PFSK-1 (cell line): ENCODE measurements around the gene ATP2B2.

Experiments used
- FOXP2 ChIP-seq: optimal IDR thresholded peaks from 2 replicates; pipeline ENCODE3; 2011; ENCODE audit warnings: borderline replicate concordance, control low read depth, inconsistent platforms; ENCODE audit not compliant: insufficient read depth; ENCODE audit errors: extremely low read length, extremely low read depth
- POLR2AphosphoS5 ChIP-seq: IDR thresholded peaks from 2 replicates; pipeline ENCODE4 v1.6.1; 2012; ENCODE audit warnings: low read depth, mild to moderate bottlenecking, control low read depth, low read length, moderate library complexity
- SIN3A ChIP-seq: IDR thresholded peaks from 2 replicates; pipeline ENCODE4 v1.6.1; 2012; ENCODE audit warnings: mild to moderate bottlenecking, low read length, moderate library complexity, borderline replicate concordance; ENCODE audit not compliant: insufficient read depth
- TAF1 ChIP-seq: IDR thresholded peaks from 2 replicates; pipeline ENCODE4 v1.6.1; 2012; ENCODE audit warnings: low read length, control low read depth, borderline replicate concordance; ENCODE audit not compliant: insufficient read depth
- TF ChIP-seq, protein P1 (sequence below), 2 experiments: IDR thresholded peaks; 2 replicates each; pipeline versions ENCODE4 v1.6.1 to v1.8.0; 2011 to 2012; ENCODE audit warnings: low read depth in 2 of 2, low read length in 2 of 2, control low read depth in 1 of 2, inconsistent platforms in 1 of 2, mild to moderate bottlenecking in 1 of 2, moderate library complexity in 1 of 2; ENCODE audit not compliant: insufficient read depth in 1 of 2

Gene ATP2B2

DNA sequence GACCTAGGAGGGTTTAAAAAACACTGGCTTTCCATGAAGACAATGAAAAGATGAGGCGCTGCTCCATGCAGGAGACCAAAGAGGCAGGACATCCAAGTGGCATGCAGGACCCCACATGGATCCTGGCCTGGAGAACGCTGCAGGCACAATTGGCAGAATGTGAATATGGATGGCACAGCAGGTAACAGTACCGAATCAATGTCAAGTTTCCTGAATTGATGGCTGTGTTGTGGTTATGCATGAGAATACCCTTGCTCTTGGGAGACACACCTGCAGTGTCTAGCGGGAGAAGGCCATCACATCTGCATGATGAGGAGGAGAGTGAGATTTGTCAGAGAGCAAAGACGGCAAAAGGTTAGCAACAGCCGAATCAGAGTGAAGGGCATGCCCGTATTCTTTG lies 110.2 kb downstream of the ATP2B2 start:
- TF ChIP-seq TAF1 (no peak), POLR2AphosphoS5 (no peak), SIN3A (no peak), FOXP2 (no peak)
- TF ChIP-seq, protein P1, sequence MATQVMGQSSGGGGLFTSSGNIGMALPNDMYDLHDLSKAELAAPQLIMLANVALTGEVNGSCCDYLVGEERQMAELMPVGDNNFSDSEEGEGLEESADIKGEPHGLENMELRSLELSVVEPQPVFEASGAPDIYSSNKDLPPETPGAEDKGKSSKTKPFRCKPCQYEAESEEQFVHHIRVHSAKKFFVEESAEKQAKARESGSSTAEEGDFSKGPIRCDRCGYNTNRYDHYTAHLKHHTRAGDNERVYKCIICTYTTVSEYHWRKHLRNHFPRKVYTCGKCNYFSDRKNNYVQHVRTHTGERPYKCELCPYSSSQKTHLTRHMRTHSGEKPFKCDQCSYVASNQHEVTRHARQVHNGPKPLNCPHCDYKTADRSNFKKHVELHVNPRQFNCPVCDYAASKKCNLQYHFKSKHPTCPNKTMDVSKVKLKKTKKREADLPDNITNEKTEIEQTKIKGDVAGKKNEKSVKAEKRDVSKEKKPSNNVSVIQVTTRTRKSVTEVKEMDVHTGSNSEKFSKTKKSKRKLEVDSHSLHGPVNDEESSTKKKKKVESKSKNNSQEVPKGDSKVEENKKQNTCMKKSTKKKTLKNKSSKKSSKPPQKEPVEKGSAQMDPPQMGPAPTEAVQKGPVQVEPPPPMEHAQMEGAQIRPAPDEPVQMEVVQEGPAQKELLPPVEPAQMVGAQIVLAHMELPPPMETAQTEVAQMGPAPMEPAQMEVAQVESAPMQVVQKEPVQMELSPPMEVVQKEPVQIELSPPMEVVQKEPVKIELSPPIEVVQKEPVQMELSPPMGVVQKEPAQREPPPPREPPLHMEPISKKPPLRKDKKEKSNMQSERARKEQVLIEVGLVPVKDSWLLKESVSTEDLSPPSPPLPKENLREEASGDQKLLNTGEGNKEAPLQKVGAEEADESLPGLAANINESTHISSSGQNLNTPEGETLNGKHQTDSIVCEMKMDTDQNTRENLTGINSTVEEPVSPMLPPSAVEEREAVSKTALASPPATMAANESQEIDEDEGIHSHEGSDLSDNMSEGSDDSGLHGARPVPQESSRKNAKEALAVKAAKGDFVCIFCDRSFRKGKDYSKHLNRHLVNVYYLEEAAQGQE (IDR thresholded peaks at IDR 0.05; ENCODE audit: insufficient read depth in 1 of 2, low read depth in 2 of 2, low read length in 2 of 2): no peak

GRCh38 chr3:10394491-10395025 lies 110.8 kb downstream of the ATP2B2 start:
- TF ChIP-seq FOXP2: no peak
- TF ChIP-seq, protein P1 (IDR thresholded peaks at IDR 0.05; ENCODE audit: insufficient read depth in 1 of 2, low read depth in 2 of 2, low read length in 2 of 2): no peak
- TF ChIP-seq SIN3A: no peak
- TF ChIP-seq POLR2AphosphoS5: no peak
- no peak for TF ChIP-seq TAF1

DNA sequence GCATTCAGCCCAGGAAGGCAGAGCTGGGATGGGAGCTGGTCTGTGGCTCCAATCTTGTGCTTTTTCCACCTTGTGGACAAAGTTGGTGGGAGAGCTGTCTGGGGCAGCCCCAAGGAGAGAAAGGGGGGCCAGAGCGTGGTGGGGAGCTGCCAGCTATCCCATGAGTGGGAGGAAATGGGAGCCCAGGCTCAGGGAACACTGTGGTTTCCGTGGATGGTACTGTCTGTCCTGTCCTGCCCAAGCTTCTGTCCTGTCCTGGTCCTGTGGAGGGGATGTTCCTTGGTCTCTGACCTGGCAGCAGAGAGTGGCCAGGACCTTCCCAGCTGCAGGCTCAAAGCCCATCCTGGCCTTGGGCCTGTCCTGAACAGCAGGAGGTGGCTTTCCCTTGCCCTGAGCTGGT lies 111.9 kb downstream of the ATP2B2 start:
- TF ChIP-seq FOXP2 (no peak), TAF1 (no peak), SIN3A (no peak), POLR2AphosphoS5 (no peak)
- TF ChIP-seq, protein P1 (IDR thresholded peaks at IDR 0.05; ENCODE audit: insufficient read depth in 1 of 2, low read depth in 2 of 2, low read length in 2 of 2): no peak

DNA sequence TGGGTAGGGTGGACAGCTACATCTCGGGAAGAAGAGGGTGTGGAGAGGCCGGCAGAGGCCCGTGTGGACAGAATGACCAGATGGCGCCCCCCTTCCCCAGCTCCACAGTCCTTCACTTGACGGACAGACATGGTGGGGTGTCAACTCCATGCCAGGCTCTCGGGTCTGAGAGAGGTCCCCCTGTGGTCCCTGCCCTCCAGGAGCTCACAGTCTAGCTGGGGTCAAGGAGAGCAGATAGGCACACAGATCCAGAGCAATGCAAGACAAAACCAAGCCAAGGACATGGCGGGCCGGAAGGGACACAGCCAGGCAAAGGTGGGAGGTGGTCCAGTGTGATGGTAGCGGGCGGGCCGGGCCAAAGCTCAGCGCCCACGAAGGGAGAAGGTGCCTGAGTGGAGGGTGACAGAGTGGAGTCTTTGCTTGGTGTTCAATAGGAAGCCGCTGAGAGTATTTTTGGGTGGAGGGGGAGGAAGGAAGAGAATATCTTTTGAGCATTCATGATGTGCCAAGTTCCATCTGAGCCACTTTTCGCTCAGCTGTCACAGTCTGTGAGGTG lies 112.4 kb downstream of the ATP2B2 start:
- TF ChIP-seq SIN3A (no peak), POLR2AphosphoS5 (no peak), TAF1 (no peak), FOXP2 (no peak)
- TF ChIP-seq, protein P1 (IDR thresholded peaks at IDR 0.05; ENCODE audit: insufficient read depth in 1 of 2, low read depth in 2 of 2, low read length in 2 of 2): no peak
